H1 (cell line): ENCODE results near the gene DHDH. TPM values are rescaled to one million over a fixed set of nuclear protein-coding genes. Genes with fewer than 3 reads are reported as not detected.

Experiments used
- CTCF ChIA-PET: fragments of 300-600 bp; sonication (Branson Sonifier 250); formaldehyde crosslinking; loops from one replicate; lab custom pipeline; 2021; ENCODE audit not compliant: partially characterized antibody; lab: Charles Lee
- POLR2A ChIA-PET: fragments of 300-600 bp; sonication (Branson Sonifier 250); formaldehyde crosslinking; loops from one replicate; lab custom pipeline; 2021; ENCODE audit warnings: inconsistent platforms; ENCODE audit not compliant: partially characterized antibody; lab: Charles Lee
- DNase-seq, 2 experiments: peaks; one replicate each; pipeline versions ENCODE4 v3.0.0 to v3.0.0-alpha.2; 2010 to 2022; ENCODE audit warnings: low spot score in 2 of 2, low read depth in 1 of 2, mixed read lengths in 1 of 2
- FAIRE-seq: peaks from 2 replicates; lab custom pipeline; 2011; peaks lifted over from hg19 to GRCh38; lab: Jason Lieb, UNC
- H2AFZ ChIP-seq: 2 replicates; pipeline ENCODE4 v1.8.1; 2012; ENCODE audit warnings: low read length, inconsistent platforms
- H2AK5ac ChIP-seq: 2 replicates; pipeline ENCODE4 v1.6.1; 2013; ENCODE audit warnings: low read depth, low read length
- H2BK120ac ChIP-seq: replicated peaks from 2 replicates; pipeline ENCODE3; 2013; ENCODE audit warnings: low read depth, low read length, inconsistent platforms
- H2BK12ac ChIP-seq: 2 replicates; pipeline ENCODE4 v1.6.1; 2013; ENCODE audit warnings: low read depth, low read length
- H2BK15ac ChIP-seq: 2 replicates; pipeline ENCODE4 v1.6.1; 2013; ENCODE audit warnings: low read length
- H2BK20ac ChIP-seq: 2 replicates; pipeline ENCODE4 v1.6.1; 2013; ENCODE audit warnings: low read length
- H2BK5ac ChIP-seq: 2 replicates; pipeline ENCODE4 v1.6.1; 2013; ENCODE audit warnings: low read depth, low read length
- H3K14ac ChIP-seq: 2 replicates; pipeline ENCODE4 v1.6.1; 2013; ENCODE audit warnings: inconsistent platforms; ENCODE audit not compliant: insufficient read length
- H3K18ac ChIP-seq: 2 replicates; pipeline ENCODE4 v1.6.1; 2013; ENCODE audit warnings: low read length; ENCODE audit errors: extremely low read depth
- H3K23ac ChIP-seq: 2 replicates; pipeline ENCODE4 v1.6.1; 2013; ENCODE audit warnings: inconsistent platforms; ENCODE audit not compliant: insufficient read length
- H3K23me2 ChIP-seq: 2 replicates; pipeline ENCODE4 v1.6.1; 2013; ENCODE audit warnings: low read depth, low read length
- H3K27ac ChIP-seq: 2 replicates; pipeline ENCODE4 v1.6.1; 2011; ENCODE audit warnings: low read depth, low read length, inconsistent platforms
- H3K27me3 ChIP-seq, 4 experiments: replicated peaks in 1 of 4; 1 replicate in 1 of 4; 2 replicates in 3 of 4; pipeline versions ENCODE4 v1.6.1 to v1.8.1; 2011 to 2013; ENCODE audit warnings: low read length in 3 of 4, mild to moderate bottlenecking in 3 of 4, inconsistent platforms in 2 of 4, mixed read lengths in 2 of 4, moderate library complexity in 1 of 4; ENCODE audit not compliant: control insufficient read depth in 3 of 4, insufficient read depth in 3 of 4; ENCODE audit errors: extremely low read depth in 1 of 4
- H3K36me3 ChIP-seq, 4 experiments: 2 replicates each; pipeline versions ENCODE4 v1.6.1 to v1.8.1; 2011 to 2013; ENCODE audit warnings: mild to moderate bottlenecking in 4 of 4, low read length in 3 of 4, moderate library complexity in 2 of 4, control low read depth in 1 of 4, inconsistent platforms in 1 of 4; ENCODE audit not compliant: insufficient read depth in 4 of 4, control insufficient read depth in 2 of 4
- H3K4ac ChIP-seq: replicated peaks from 2 replicates; pipeline ENCODE3; 2013; ENCODE audit warnings: low read length, low read depth, mixed read lengths, inconsistent platforms; ENCODE audit not compliant: insufficient read length
- H3K4me1 ChIP-seq, 4 experiments: replicated peaks in 1 of 4; 1 replicate in 1 of 4; 2 replicates in 3 of 4; pipeline versions ENCODE4 v1.6.1 to v1.8.1; 2011 to 2013; ENCODE audit warnings: low read length in 3 of 4, inconsistent platforms in 2 of 4, mixed read lengths in 1 of 4; ENCODE audit not compliant: insufficient read depth in 4 of 4, control insufficient read depth in 3 of 4
- H3K4me2 ChIP-seq, 2 experiments: 2 replicates each; pipeline versions ENCODE4 v1.6.1 to v1.8.1; 2011 to 2013; ENCODE audit warnings: low read depth in 2 of 2, low read length in 2 of 2, control low read depth in 1 of 2, inconsistent platforms in 1 of 2, mild to moderate bottlenecking in 1 of 2; ENCODE audit not compliant: insufficient read depth in 1 of 2
- H3K4me3 ChIP-seq, 4 experiments: fragments of 200-600, 300-600 bp in 1 of 4; sonication (generic), shearing (Covaris generic), sonication (Bioruptor Twin) in 1 of 4; 2 replicates each; pipeline versions ENCODE4 v1.5.1 to v1.8.1; 2011 to 2016; ENCODE audit warnings: low read length in 4 of 4, low read depth in 3 of 4, control low read depth in 2 of 4, inconsistent platforms in 2 of 4, mild to moderate bottlenecking in 2 of 4, mixed read lengths in 1 of 4, moderate library complexity in 1 of 4; ENCODE audit not compliant: insufficient read depth in 2 of 4; ENCODE audit errors: extremely low read depth in 1 of 4
- H3K56ac ChIP-seq: replicated peaks from 2 replicates; pipeline ENCODE3; 2013; ENCODE audit warnings: low read depth, mild to moderate bottlenecking, mixed read lengths, low read length, inconsistent platforms; ENCODE audit not compliant: insufficient read length
- H3K79me1 ChIP-seq: 2 replicates; pipeline ENCODE4 v1.6.1; 2013; ENCODE audit warnings: low read depth, low read length, control low read depth
- H3K79me2 ChIP-seq, 2 experiments: 2 replicates each; pipeline versions ENCODE4 v1.6.1 to v1.8.1; 2012 to 2013; ENCODE audit warnings: low read length in 2 of 2, mild to moderate bottlenecking in 2 of 2, inconsistent platforms in 1 of 2; ENCODE audit not compliant: insufficient read depth in 2 of 2, control insufficient read depth in 1 of 2
- H3K9ac ChIP-seq, 4 experiments: replicated peaks in 1 of 4; 1 replicate in 1 of 4; 2 replicates in 3 of 4; pipeline versions ENCODE4 v1.6.1 to v1.8.1; 2011 to 2013; ENCODE audit warnings: low read depth in 3 of 4, low read length in 3 of 4, control low read depth in 2 of 4, mild to moderate bottlenecking in 2 of 4, moderate library complexity in 2 of 4, inconsistent platforms in 1 of 4; ENCODE audit errors: extremely low read depth in 1 of 4
- H3K9me3 ChIP-seq, 2 experiments: 2 replicates each; pipeline versions ENCODE4 v1.6.1 to v1.8.1; 2012 to 2013; ENCODE audit warnings: mild to moderate bottlenecking in 2 of 2, moderate library complexity in 2 of 2, control low read depth in 1 of 2, inconsistent platforms in 1 of 2, low read depth in 1 of 2, low read length in 1 of 2, mixed read lengths in 1 of 2; ENCODE audit not compliant: insufficient read depth in 2 of 2
- H4K20me1 ChIP-seq, 2 experiments: replicated peaks in 1 of 2; 2 replicates each; pipeline versions ENCODE3 to v1.8.1; 2011 to 2013; ENCODE audit warnings: inconsistent platforms in 2 of 2, low read length in 2 of 2, mild to moderate bottlenecking in 1 of 2; ENCODE audit not compliant: insufficient read depth in 2 of 2, control insufficient read depth in 1 of 2
- H4K5ac ChIP-seq: 2 replicates; pipeline ENCODE4 v1.6.1; 2013; ENCODE audit warnings: low read length, low read depth, mixed read lengths, inconsistent platforms; ENCODE audit not compliant: insufficient read length
- H4K8ac ChIP-seq: 2 replicates; pipeline ENCODE4 v1.8.0; 2013; ENCODE audit warnings: mild to moderate bottlenecking, moderate library complexity, low read length, inconsistent platforms; ENCODE audit not compliant: insufficient read depth; ENCODE audit errors: extremely low read depth
- H4K91ac ChIP-seq: replicated peaks from 2 replicates; pipeline ENCODE3; 2013; ENCODE audit warnings: low read length, mixed read lengths, inconsistent platforms; ENCODE audit not compliant: insufficient read length
- BACH1 ChIP-seq: IDR thresholded peaks from 2 replicates; pipeline ENCODE4 v1.6.1; 2012; ENCODE audit warnings: low read length, improper control_type of control experiment
- KDM4A ChIP-seq: IDR thresholded peaks from one replicate; pipeline ENCODE4 v1.7.1; 2012; ENCODE audit warnings: low read depth, mild to moderate bottlenecking, moderate library complexity, low read length, inconsistent platforms; ENCODE audit not compliant: severe bottlenecking
- PHF8 ChIP-seq: fragments of 200-600 bp; sonication (generic); conservative IDR thresholded peaks from 2 replicates; pipeline ENCODE4 v1.7.1; 2012; ENCODE audit warnings: low read depth, mild to moderate bottlenecking, inconsistent platforms, low read length, moderate library complexity
- WGBS, 2 experiments: shearing (Covaris generic) in 1 of 2; methylation state at CpG; one replicate each; pipeline versions ENCODE4 v1.1.6 to v1.1.7; 2013 to 2015; ENCODE audit warnings: low lambda C conversion rate in 2 of 2, mixed read lengths in 2 of 2, inconsistent platforms in 1 of 2, low coverage in 1 of 2, missing lambda C conversion rate in 1 of 2; ENCODE audit not compliant: insufficient replicate concordance in 2 of 2, insufficient coverage in 1 of 2, insufficient read length in 1 of 2; ENCODE audit errors: extremely low coverage in 1 of 2, missing lambda C conversion rate in 1 of 2; 5-methylcytosine and 5-hydroxymethylcytosine counted together
- polyA plus RNA-seq, 7 experiments: library from polyadenylated mRNA; depleted of rRNA in 3 of 7; stranded (reverse) in 5 of 7; unstranded in 2 of 7; fragments of >200 nt in 5 of 7; fragments of 200-250 nt in 2 of 7; gene quantifications; 1 replicate in 5 of 7; 2 replicates in 1 of 7; 4 replicates in 1 of 7; pipeline versions ENCODE4 v1.2.1 to v1.2.3, GENCODE V29; 2011 to 2013; ENCODE audit warnings: missing spikeins in 2 of 7, mixed read lengths in 2 of 7
- total RNA-seq: library from RNA; stranded (reverse); fragmentation: NEBNext Ultra II Directional; extraction: Animal tissue kit (Norgen Biotek cat#: 25700); gene quantifications from 2 replicates; pipeline ENCODE4 v1.2.1, GENCODE V29; 2021

Gene DHDH
- total and polyA plus RNA-seq, 2 of the 8 experiments (the other 6 are each of a cell fraction or from before 2014, with no cell fraction given): 2.2 to 2.8 TPM

GRCh38 chr19:48890551-48890950 lies 42.9 kb upstream of the DHDH start:
- Histone ChIP-seq H4K91ac (no peak overlapping the region), H3K9ac (no peak overlapping the region), H2BK5ac (no peak overlapping the region), H2BK12ac (no peak overlapping the region), H3K14ac (no peak overlapping the region), H3K9me3 (no peaks in the 10 kb centered on the region), H4K8ac (no peak overlapping the region), H3K36me3 (no peaks in the 10 kb centered on the region; a peak in 1 of 8 replicates), H2AFZ (no peak overlapping the region), H3K27ac (no peak overlapping the region), H3K79me2 (no peaks in the 10 kb centered on the region), H3K23me2 (peaks cover under 1% of the 10 kb centered on the region; the same call in 1 of the 2 replicates), H4K20me1 (no peaks in the 10 kb centered on the region), H3K4ac (no peak overlapping the region), H2BK15ac (no peak overlapping the region), H3K27me3 (no peaks in the 10 kb centered on the region), H3K79me1 (no peaks in the 10 kb centered on the region), H4K5ac (no peak overlapping the region), H3K23ac (no peak overlapping the region), H2BK120ac (no peak overlapping the region), H3K4me2 (no peak overlapping the region), H3K4me3 (no peak overlapping the region), H2BK20ac (no peak overlapping the region), H3K18ac (no peak overlapping the region; the same call in 1 of the 2 replicates), H3K4me1 (peaks cover 0 to 3% (median 0%) of the 10 kb centered on the region in 4 experiments; a peak in 1 of 7 replicates), H3K56ac (no peak overlapping the region), H2AK5ac (peak overlapping the region; percentile 48; the same call in 1 of the 2 replicates)
- DNase-seq (no peak), FAIRE-seq (no peak)
- ChIA-PET CTCF (interaction anchor here (0.7 kb wide), 1 partner anchor 16 kb away, joined by 3 read pairs; no protein-coding TSS in a partner anchor), POLR2A (no interaction called here)
- WGBS, 2 experiments: 86% methylated on average over 4 of the region's 4 CpGs; no CpG with 5 or more reads in 1 of the 2 experiments
- no peak for TF ChIP-seq KDM4A
- TF ChIP-seq BACH1: 0 out of 2 replicates have a peak, but pooled peaks have one; percentile 48
- no peak for TF ChIP-seq PHF8
